Body of pancreas (tissue), 4 donors: ENCODE measurements around the gene SLC24A4. TPM values are rescaled to one million over a fixed set of nuclear protein-coding genes. Genes with fewer than 3 reads are reported as not detected.

Experiments used
- ATAC-seq: fragments of 150-250 bp; one replicate; pipeline ENCODE4 v1.9.1; 2016
- DNase-seq, 4 donors: peaks; one replicate each; pipeline ENCODE4 v3.0.0-alpha.2; 2019
- H3K27ac ChIP-seq, 4 donors: fragments of 200-600 bp; sonication (generic); 1 replicate in 3 of 4; 2 replicates in 1 of 4; pipeline versions ENCODE4 v1.5.1 to v1.6.1; 2016 to 2019; ENCODE audit warnings: mild to moderate bottlenecking in 1 of 4, mixed read lengths in 1 of 4, moderate library complexity in 1 of 4
- H3K27me3 ChIP-seq, 2 donors: fragments of 200-600 bp; sonication (generic); one replicate each; pipeline ENCODE4 v1.6.0; 2016; ENCODE audit warnings: mild to moderate bottlenecking in 1 of 2
- H3K36me3 ChIP-seq, 2 donors: fragments of 200-600 bp; sonication (generic); replicated peaks in 1 of 2; 2 replicates each; pipeline ENCODE4 v1.5.1; 2016; ENCODE audit warnings: low read depth in 2 of 2; ENCODE audit not compliant: insufficient read depth in 1 of 2
- H3K4me1 ChIP-seq: fragments of 200-600 bp; sonication (generic); one replicate; pipeline ENCODE4 v1.6.0; 2016
- H3K4me3 ChIP-seq, 2 donors: fragments of 200-600 bp; sonication (generic); 1 replicate in 1 of 2; 2 replicates in 1 of 2; pipeline ENCODE4 v1.5.1; 2016 to 2019
- H3K9me3 ChIP-seq, 3 donors: fragments of 200-600 bp; sonication (generic); 1 replicate in 2 of 3; 2 replicates in 1 of 3; pipeline ENCODE4 v1.5.1; 2016
- CTCF ChIP-seq, 7 experiments: fragments of 450-650 bp in 4 of 7; fragments of 200-600 bp in 3 of 7; sonication (generic) in 3 of 7; IDR thresholded peaks; one replicate each; pipeline ENCODE4 v1.5.1; 2016 to 2019; ENCODE audit warnings: antibody characterized with exemption in 7 of 7
- POLR2A ChIP-seq, 3 donors: fragments of 450-650 bp; IDR thresholded peaks; one replicate each; pipeline ENCODE4 v1.6.1; 2016; ENCODE audit warnings: antibody characterized with exemption in 3 of 3, mild to moderate bottlenecking in 2 of 3
- WGBS, 2 donors: methylation state at CpG; one replicate each; pipeline ENCODE4 v1.1.5; 2017; 5-methylcytosine and 5-hydroxymethylcytosine counted together
- intact Hi-C: fragments of 100-400 bp; cut with DNase I; formaldehyde crosslinking; loops from one replicate; pipeline ENCODE4 v1.15.1; 2023
- total RNA-seq, 2 donors: library from RNA; depleted of rRNA; stranded (reverse); fragments of >200 nt; gene quantifications; one replicate each; pipeline ENCODE4 v1.1.0, GENCODE V29; 2016

The SLC24A4 gene, protein sequence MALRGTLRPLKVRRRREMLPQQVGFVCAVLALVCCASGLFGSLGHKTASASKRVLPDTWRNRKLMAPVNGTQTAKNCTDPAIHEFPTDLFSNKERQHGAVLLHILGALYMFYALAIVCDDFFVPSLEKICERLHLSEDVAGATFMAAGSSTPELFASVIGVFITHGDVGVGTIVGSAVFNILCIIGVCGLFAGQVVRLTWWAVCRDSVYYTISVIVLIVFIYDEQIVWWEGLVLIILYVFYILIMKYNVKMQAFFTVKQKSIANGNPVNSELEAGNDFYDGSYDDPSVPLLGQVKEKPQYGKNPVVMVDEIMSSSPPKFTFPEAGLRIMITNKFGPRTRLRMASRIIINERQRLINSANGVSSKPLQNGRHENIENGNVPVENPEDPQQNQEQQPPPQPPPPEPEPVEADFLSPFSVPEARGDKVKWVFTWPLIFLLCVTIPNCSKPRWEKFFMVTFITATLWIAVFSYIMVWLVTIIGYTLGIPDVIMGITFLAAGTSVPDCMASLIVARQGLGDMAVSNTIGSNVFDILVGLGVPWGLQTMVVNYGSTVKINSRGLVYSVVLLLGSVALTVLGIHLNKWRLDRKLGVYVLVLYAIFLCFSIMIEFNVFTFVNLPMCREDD
- total RNA-seq, result under 1 TPM in 1 of 2 donors, not detected in 1; 0.26 TPM

- no peak within 1 kb of the TSS for H3K4me3 ChIP-seq
- ATAC-seq (no peak), DNase-seq (no peak)
- H3K36me3 ChIP-seq, result no peaks in the 10 kb centered on the region
- WGBS, 2 donors, result 0 to 1% methylated on average over 25 to 110 of the region's 117 CpGs
- H3K27me3 ChIP-seq, result peaks cover 0 to 5% of the 10 kb centered on the region in 2 donors
- peaks cover 16% of the 10 kb centered on the region for H3K4me1 ChIP-seq
- no peaks in the 10 kb centered on the region for H3K9me3 ChIP-seq
- intact Hi-C loops, result no loop called here
- H3K27ac ChIP-seq, result no peak within 1 kb of the TSS
- no peak for TF ChIP-seq CTCF (IDR thresholded peaks at IDR 0.05)
- no peak for TF ChIP-seq POLR2A (IDR thresholded peaks at IDR 0.05)
These were observed at the start of gene SLC24A4 for GRCh38 chr14:92323011-92323915. TSS of gene SLC24A4 (plus strand) at chr14:92323165. CDS start at chr14:92323831, 666 bp downstream.

GRCh38 chr14:92273166-92273565 is 49.8 kb upstream of the SLC24A4 start:
- TF ChIP-seq CTCF (IDR thresholded peaks at IDR 0.05) (no peak), POLR2A (IDR thresholded peaks at IDR 0.05) (no peak)
- Histone ChIP-seq H3K27ac (no peak overlapping the region), H3K9me3 (no peaks in the 10 kb centered on the region), H3K36me3 (no peaks in the 10 kb centered on the region), H3K27me3 (peaks cover 0 to 4% of the 10 kb centered on the region in 2 donors), H3K4me1 (no peaks in the 10 kb centered on the region), H3K4me3 (no peak overlapping the region)
- intact Hi-C loops, result no loop called here
- no peak for DNase-seq
- no peak for ATAC-seq
- WGBS, 2 donors, result 58 to 70% methylated on average over 2 of the region's 2 CpGs

- H3K36me3 ChIP-seq, result no peaks in the 10 kb centered on the region
- WGBS, 2 donors, result 61 to 77% methylated on average over 6 to 7 of the region's 7 CpGs
- DNase-seq (no peak), ATAC-seq (no peak)
- H3K4me1 ChIP-seq, result no peaks in the 10 kb centered on the region
- no peaks in the 10 kb centered on the region for H3K9me3 ChIP-seq
- intact Hi-C loops, result no loop called here
- no peak for TF ChIP-seq CTCF (IDR thresholded peaks at IDR 0.05)
- peaks cover 0 to 4% of the 10 kb centered on the region in 2 donors for H3K27me3 ChIP-seq
- no peak overlapping the region for H3K4me3 ChIP-seq
- no peak overlapping the region for H3K27ac ChIP-seq
These were observed 48.9 kb upstream of the SLC24A4 start for GRCh38 chr14:92274055-92274454.

- H3K4me3 ChIP-seq, result no peak overlapping the region
- no peak overlapping the region for H3K27ac ChIP-seq
- no peaks in the 10 kb centered on the region for H3K4me1 ChIP-seq
- DNase-seq (no peak), ATAC-seq (no peak)
- no peak for TF ChIP-seq POLR2A (IDR thresholded peaks at IDR 0.05)
- no peak for TF ChIP-seq CTCF (IDR thresholded peaks at IDR 0.05)
- H3K36me3 ChIP-seq, result no peaks in the 10 kb centered on the region
- no peaks in the 10 kb centered on the region for H3K9me3 ChIP-seq
- H3K27me3 ChIP-seq, result peaks cover 0 to 4% of the 10 kb centered on the region in 2 donors
- 24 to 38% methylated on average over 7 of the region's 7 CpGs for WGBS, 2 donors
- intact Hi-C loops, result no loop called here
These were observed 46.9 kb upstream of the SLC24A4 start for GRCh38 chr14:92276074-92276473.
